Ovary (tissue), 3 donors: ENCODE measurements around the gene EPPIN.

Source experiments
- EP300 ChIP-seq: sonication (generic); formaldehyde crosslinking; IDR thresholded peaks from one replicate; pipeline ENCODE4 v1.6.1; 2017; ENCODE audit warnings: antibody characterized with exemption
- POLR2A ChIP-seq: fragments of 450-650 bp; IDR thresholded peaks from one replicate; pipeline ENCODE4 v1.6.1; 2017; ENCODE audit warnings: antibody characterized with exemption, mild to moderate bottlenecking, moderate library complexity
- TF ChIP-seq, protein P1 (sequence below), 3 donors: fragments of 450-650 bp in 2 of 3; fragments of 200-600 bp in 1 of 3; IDR thresholded peaks; one replicate each; pipeline versions ENCODE4 v1.5.1 to v1.8.0; 2016 to 2022; ENCODE audit warnings: antibody characterized with exemption in 3 of 3, mild to moderate bottlenecking in 1 of 3
- donor health status: DM: no; HTN: no; CAD: no.

- TF ChIP-seq, protein P1, sequence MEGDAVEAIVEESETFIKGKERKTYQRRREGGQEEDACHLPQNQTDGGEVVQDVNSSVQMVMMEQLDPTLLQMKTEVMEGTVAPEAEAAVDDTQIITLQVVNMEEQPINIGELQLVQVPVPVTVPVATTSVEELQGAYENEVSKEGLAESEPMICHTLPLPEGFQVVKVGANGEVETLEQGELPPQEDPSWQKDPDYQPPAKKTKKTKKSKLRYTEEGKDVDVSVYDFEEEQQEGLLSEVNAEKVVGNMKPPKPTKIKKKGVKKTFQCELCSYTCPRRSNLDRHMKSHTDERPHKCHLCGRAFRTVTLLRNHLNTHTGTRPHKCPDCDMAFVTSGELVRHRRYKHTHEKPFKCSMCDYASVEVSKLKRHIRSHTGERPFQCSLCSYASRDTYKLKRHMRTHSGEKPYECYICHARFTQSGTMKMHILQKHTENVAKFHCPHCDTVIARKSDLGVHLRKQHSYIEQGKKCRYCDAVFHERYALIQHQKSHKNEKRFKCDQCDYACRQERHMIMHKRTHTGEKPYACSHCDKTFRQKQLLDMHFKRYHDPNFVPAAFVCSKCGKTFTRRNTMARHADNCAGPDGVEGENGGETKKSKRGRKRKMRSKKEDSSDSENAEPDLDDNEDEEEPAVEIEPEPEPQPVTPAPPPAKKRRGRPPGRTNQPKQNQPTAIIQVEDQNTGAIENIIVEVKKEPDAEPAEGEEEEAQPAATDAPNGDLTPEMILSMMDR (IDR thresholded peaks at IDR 0.05) = no peak
- TF ChIP-seq POLR2A (no peak), EP300 (no peak)
Measured at GRCh38 chr20:45538209-45538799, 8.9 kb downstream of the EPPIN start.
